Choroid plexus epithelial cell (primary cell): ENCODE data around the gene MYRIP.

Experiments
- DNase-seq: peaks from one replicate; pipeline ENCODE4 v3.0.0-alpha.2; 2010; ENCODE audit warnings: low read depth
- H3K4me3 ChIP-seq: 2 replicates; pipeline ENCODE4 v1.5.1; 2011; ENCODE audit warnings: low read depth, mild to moderate bottlenecking, control low read depth, low read length, moderate library complexity
- CTCF ChIP-seq: conservative IDR thresholded peaks from 2 replicates; pipeline ENCODE4 v1.5.1; 2011; ENCODE audit warnings: low read depth, mild to moderate bottlenecking, control low read depth, inconsistent platforms, low read length, moderate library complexity

The MYRIP gene

DNA sequence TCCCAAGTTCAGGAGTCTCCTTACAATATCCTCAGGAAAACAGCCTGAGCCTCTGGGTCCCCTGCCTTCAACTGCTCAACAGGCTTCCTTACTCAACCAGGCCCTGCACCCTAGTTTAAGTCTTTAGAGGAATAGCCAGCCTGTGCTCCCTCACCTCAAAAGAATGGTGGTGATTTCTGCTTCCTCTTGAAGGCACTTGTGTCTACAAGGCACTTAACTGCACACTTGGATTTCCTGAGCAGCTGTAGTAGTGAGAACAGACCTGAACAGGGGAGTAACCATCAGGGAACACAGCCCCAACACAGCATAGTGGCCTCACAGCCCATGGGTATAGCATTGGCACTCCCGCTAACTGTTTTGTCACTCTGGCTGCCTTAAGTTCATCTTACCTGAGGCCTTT lies 244.3 kb downstream of the MYRIP start:
- TF ChIP-seq CTCF: no peak
- no peak for DNase-seq

DNA sequence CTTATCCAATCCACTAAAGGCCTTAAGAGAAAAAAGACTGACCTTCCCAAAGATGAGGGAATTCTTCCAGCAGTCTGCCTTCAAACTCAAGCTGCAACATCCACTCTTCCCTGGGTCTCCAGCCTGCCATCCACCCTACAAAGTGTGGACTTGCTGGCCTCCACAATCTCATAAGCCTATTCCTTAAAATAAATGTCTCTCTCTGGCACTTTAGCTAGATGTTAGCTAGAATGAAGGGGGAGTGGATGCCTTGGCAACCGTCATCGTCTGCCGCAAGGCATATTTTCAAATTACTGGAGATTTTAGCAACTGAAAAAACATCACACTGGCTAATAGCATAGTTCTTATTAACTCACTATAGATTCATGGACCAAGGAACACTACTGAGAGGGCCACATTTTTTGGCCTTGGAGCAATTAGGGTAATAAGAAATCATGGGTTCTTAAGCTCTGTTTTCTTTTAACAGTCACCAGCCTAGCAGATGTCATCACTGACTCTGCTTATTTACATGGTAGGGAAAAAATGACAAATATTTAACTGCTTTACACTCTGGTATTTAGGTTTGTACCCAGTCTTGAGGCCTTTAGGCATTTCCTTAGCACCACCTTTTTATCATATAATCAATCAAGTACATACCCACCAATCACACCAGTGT lies 245.3 kb downstream of the MYRIP start:
- H3K4me3 ChIP-seq: no peak overlapping the region
- DNase-seq: no peak
- no peak for TF ChIP-seq CTCF

More for the DNA sequence above, 244.3 kb downstream of the MYRIP start:
- H3K4me3 ChIP-seq: no peak overlapping the region

DNA sequence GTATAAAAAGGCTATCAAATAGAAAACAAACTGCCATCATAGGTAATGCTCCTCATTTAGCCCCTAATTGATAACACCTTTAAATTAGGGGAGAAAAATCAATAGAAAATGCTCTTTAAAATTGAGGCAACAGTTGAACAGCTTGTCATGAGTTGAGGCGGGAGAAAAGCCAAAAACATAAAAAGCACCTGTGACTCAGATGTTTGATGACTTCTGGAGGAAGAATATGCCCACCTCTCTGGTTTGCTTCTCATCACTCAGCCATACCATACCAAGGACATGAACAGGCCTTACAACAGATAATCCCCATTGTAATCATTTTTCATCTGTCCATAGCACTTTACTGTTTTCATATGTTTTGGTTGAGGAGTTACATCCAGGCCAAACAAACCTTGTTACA lies 246.0 kb downstream of the MYRIP start:
- no peak for DNase-seq
- TF ChIP-seq CTCF: no peak
- no peak overlapping the region for H3K4me3 ChIP-seq

DNA sequence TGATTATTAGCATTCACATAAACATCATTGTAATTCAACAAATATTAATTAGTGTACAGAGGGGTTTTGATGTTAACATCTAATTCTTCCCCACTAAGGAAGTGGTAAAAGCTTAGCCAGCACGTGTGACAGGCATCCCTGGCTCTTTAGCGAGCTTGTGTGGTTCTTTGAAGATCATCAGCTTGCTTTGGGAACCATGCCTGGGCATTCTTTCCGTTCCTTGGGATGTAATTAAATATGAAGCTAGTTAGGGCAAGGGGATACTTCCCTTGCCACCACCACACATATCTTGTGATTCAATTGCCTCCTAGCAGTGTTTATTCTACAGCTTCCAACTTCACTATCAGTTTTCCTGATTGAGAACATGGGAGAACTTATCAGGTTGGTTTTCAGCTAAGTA lies 246.5 kb downstream of the MYRIP start:
- no peak overlapping the region for H3K4me3 ChIP-seq
- no peak for TF ChIP-seq CTCF
- no peak for DNase-seq

- TF ChIP-seq CTCF: no peak
- no peak for DNase-seq
- H3K4me3 ChIP-seq: no peak overlapping the region
Measured at GRCh38 chr3:40057077-40057476, 247.7 kb downstream of the MYRIP start.

- no peak overlapping the region for H3K4me3 ChIP-seq
- DNase-seq: no peak
- TF ChIP-seq CTCF: no peak
Measured at GRCh38 chr3:40057786-40058185, 248.4 kb downstream of the MYRIP start.

DNA sequence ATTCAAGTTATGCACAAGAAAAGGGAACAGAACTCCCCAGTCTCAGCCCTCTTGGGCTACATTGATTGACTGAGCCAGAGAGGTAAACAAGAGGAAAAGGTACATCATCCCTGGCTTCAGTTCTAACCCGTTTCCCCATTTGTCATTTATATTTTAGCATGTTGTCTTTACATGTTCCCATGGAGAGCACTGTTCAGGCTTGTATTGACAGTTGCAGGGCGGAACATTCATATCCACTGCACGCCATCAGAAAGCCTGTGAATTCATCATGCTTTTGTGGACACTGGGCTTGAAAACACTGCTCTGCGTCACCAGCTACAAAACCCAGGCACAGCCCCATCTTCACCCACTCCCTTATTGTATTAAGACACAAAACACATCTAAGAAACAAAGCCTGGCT lies 259.2 kb downstream of the MYRIP start:
- no peak overlapping the region for H3K4me3 ChIP-seq
- no peak for TF ChIP-seq CTCF
- no peak for DNase-seq
